ENCODE measurements around the gene TENM3.
"Not testable (repeated sequence)": the region's sequence is repeated elsewhere in the genome, so short reads cannot be mapped to it uniquely, and the experiment has no call there.

Gene TENM3

DNA sequence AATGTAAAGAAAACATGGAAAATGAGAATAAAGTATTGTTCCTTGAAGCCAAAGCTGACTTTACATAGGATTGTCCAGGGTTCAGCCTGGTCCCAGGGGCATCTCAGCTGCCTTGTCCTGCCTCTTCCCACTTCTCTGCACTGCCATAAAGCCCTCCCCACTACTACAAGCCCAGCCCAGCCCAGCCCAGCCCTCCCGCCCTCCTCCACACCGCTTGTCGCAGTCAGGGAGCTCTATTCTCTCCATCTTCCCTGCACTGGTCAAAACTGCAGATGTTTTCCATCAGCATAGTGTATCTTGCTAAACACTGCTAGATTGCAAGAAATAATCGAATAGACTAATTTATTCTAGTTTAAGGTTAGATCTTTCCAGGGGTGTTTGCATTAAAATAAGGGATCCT is 100.3 kb downstream of the TENM3 start:
- DNase-seq = no peak

DNA sequence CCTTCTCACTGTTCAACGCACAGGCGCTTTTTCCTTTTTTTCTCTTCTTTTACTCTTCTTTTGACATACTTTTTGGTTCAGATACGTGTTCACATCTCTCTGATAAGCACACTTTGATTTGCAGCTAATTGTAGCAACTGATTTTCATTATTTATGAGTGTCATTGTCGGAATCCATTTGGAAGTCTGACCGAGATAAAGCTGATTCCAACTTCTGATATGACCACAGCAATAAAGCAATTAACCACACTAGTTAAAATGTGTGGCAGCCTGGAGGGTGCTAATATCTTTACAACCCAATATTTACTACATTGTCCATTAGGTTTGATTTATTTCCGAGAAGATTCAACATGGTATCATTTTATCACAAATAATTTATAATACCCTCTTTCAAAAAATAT is 101.8 kb downstream of the TENM3 start:
- no peak for DNase-seq

- no peak for DNase-seq
Measured at GRCh38 chr4:182346250-182346649, 103.0 kb downstream of the TENM3 start.

DNA sequence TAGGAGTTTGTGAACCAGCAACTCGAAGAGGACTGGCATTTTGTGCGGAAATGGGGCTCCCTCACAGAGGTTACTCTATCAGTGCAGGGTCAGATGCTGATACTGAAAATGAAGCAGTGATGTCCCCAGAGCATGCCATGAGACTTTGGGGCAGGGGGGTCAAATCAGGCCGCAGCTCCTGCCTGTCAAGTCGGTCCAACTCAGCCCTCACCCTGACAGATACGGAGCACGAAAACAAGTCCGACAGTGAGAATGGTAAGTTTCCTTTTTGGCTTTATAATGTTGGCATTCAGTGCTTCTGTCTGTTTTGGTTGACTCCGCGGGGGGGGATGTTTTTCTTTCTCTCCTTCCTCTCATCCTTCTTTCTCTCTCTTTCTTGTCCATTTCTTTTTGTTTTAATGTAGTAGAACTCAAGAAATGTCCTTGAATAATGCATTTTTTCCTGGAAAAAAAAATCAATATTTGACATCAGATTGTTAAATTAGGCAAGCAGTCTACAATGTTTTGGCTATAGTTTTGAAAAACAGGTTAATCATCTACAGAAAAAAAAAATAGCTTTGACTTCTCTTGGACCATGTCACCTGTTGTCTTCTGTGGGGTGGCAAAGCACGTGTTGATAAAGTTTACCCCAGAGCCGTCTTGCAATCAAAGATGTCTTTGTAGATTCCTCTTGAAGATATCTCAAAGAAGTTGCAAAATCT is 103.6 kb downstream of the TENM3 start:
- DNase-seq = no peak

DNA sequence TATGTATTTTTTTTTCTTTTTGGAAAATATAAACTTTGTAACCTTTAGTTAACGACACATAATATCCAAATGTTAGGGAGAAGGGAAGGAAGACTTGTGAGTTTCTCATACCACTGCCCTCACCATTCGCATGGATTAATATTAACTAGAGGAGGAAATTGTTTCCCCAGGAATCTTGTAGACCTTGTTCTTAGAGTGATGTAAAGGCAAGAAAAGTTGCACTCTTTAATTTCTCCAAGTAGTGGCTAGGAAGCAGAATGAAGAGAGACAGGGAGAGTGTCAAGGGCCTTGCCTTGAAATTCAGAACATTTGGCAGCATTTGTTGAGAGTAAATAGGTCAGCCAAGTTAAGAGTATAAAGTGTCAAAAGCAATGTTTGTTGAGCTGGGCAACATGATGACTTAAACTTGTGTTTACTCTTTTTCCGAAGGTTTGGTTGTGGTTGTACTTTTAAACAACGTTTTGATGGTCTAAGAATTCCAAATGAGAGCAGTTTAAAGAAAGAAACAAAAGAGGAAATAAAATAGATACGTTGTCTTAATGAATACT is 105.7 kb downstream of the TENM3 start:
- no peak for DNase-seq

GRCh38 chr4:182350041-182350440 is 106.8 kb downstream of the TENM3 start:
- no peak for DNase-seq

- DNase-seq = no peak
Measured at GRCh38 chr4:182351485-182351884, 108.3 kb downstream of the TENM3 start.

DNA sequence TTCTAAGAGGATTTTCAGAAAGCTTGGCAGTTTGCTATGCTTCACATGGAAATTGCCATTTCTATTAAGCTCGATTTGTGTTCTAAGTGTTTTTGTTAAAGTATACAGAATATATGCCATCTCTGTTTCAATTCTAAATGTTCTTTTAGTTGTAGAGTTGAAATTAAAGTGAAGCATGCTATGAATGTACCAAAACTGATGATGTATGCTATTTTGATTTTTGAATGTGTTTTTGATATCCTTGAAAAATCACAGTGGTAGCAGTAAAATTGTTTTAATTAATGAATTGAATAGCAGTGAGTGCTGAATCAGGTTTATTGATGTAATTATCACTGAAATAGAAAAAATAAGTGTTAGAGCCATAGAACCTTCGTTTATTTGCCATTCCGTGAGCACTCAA is 110.9 kb downstream of the TENM3 start:
- DNase-seq = no peak

DNA sequence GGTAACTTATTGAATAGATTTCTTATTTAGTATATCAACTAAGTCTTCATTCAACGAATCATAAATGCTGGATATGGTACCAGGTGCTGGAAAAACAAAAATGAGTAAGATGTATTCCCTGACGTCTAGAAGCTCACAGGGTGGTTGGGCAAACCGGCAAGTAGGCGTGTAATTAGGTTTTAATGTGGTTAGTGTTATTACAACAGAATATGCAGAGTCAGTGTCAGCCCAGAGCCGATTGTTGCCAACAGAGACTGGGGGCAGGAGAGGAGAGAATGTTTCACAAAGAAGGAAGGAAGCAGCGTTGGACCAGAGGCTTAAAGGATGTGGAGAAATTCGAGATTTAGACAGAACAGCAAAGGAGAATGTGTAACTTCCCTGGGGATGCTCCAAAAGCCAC is 111.7 kb downstream of the TENM3 start:
- DNase-seq = no peak

- DNase-seq = no peak
Measured at GRCh38 chr4:182367153-182367552, 124.0 kb downstream of the TENM3 start.

GRCh38 chr4:182369211-182369610 is 126.0 kb downstream of the TENM3 start:
- no peak for DNase-seq

GRCh38 chr4:182370491-182370890 is 127.3 kb downstream of the TENM3 start:
- no peak for DNase-seq

DNA sequence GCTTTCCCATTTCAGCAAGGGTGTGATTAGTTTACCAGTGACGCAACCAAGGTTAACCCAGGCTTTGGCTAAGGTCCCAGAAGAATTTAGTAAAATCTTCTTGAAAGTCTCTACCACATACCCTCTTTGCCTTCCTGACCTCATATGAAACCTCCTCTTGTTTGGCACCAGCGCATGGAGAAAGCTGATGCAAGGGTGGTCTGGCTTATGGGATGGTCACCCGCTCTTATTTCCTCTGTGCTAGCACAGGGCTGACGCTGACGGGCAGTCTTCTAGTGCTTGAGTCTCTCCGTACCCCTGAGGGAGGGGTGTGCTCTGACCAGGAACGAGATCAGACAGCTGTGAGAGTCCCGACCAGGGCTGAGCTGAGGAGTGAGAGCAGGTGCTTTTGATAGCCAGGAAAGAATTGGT is 137.6 kb downstream of the TENM3 start:
- DNase-seq = no peak

DNA sequence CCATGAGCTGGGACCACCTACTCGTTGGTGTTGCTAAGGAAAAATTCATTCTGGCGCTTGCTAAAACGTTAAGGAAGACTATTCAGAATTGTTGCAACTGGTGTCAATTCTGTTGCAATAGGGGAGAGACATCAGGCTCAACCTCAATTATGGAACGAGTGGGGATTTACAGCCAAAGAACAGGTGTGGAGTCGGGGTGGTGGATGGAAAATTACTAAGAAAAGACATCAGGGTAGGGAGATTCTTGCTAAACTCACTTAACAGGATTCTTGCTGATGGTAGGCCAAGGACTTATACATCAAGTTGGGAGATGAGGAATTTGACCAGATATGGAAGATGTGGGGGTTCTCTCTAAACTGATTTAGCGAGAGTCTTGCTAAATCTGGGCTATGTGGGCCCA is 139.7 kb downstream of the TENM3 start:
- no peak for DNase-seq

DNA sequence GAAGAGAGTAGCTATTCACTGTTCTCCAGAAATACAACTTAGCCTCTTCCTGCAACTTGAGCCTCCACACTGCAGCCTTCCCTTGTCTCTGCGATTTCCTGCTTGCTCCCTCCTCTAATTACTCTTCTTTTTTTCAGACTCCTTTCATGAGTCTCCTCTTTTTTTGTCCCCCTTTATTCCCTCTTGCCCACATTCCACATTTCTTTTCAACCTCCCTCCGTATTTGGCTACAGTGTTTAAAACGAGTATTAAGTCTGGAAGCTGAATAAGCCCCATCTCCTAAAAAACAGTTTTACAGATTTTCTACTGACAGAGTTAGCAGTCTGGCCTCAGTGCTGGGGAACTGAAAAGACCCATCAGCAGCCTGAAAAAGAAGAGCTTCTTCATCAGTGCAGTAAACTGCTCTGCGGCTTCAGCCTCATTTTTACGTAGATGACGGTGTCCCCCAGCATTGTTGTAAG is 141.5 kb downstream of the TENM3 start:
- DNase-seq = no peak

- DNase-seq = no peak
Measured at GRCh38 chr4:182385897-182386296, 142.7 kb downstream of the TENM3 start.

GRCh38 chr4:182386576-182386975 is 143.4 kb downstream of the TENM3 start:
- not testable (repeated sequence) for DNase-seq

- DNase-seq = no peak
Measured at GRCh38 chr4:182391111-182391684, 148.0 kb downstream of the TENM3 start.

DNA sequence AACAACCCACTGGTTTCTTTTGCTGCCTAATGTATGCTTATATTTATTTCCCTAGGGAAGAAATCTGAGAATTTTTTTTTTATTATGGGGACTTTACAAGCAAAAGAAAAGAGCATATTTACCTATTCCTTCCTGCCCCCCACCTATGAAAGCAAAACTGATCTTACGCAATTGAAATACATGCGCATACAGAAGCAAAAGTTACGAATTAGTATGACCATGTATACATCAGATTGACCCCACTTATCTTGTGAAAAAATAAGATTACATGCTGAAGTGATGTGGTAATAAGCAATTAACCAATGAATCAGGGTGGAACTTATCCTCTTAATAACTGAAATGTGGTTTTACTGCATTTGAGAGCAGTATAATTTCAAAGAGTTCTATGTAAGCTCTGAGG is 151.0 kb downstream of the TENM3 start:
- no peak for DNase-seq

DNA sequence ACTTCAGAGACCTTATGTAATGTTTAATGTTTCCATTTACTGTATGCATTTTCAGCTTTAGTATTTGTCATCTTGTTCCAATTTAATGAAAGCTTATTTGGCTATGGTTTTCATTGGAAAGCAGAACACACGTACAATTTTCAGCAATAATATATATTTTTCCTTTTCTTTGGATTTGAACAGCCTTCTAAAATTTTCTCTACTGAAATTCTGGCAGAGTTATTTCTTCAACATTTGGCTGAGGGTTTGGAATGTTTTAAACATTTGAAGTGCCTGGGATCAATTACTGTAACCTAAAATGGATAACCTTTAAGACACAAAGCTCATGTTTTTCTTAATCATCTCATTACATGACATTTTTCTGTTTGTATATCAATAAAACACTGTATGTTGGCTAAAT is 156.9 kb downstream of the TENM3 start:
- no peak for DNase-seq

- no peak for DNase-seq
Measured at GRCh38 chr4:182400790-182401189, 157.6 kb downstream of the TENM3 start.

DNA sequence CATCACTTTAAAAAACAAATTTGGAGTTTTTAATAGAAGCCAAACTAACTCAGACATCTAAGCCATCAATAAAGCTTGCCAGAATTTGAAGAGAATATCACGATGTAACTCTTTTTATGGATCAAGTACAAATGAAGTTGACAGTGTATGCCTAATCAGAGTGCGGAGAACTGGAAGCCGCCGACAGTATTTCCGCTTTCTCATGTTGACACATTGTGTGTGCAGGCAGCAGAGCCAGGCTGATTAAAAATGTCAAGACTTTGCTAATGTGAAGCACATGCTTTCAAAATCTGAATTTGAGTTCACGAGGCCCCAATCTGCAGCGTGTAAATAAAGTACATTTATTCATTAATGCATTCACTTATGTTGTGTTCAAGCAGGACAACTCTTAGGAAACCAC is 161.2 kb downstream of the TENM3 start:
- DNase-seq = no peak

DNA sequence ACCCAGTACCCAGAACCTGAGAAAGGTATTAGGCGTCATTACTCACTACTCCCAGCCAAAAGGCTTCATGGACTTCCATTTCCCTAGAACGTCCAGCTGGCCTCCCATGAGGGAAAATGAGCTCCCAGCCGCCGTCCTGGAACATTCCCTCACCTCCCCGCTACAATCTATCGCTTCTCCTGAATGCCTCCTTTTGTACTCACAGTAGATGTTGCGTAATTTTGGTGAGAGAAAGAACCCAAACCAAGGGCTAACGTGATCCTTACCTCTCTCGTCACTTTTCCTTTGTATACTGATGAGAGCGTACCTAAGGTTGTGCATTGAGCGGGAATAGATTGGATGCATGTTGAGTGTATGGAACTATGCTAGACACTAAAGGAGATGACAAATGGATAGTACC is 161.9 kb downstream of the TENM3 start:
- no peak for DNase-seq

DNA sequence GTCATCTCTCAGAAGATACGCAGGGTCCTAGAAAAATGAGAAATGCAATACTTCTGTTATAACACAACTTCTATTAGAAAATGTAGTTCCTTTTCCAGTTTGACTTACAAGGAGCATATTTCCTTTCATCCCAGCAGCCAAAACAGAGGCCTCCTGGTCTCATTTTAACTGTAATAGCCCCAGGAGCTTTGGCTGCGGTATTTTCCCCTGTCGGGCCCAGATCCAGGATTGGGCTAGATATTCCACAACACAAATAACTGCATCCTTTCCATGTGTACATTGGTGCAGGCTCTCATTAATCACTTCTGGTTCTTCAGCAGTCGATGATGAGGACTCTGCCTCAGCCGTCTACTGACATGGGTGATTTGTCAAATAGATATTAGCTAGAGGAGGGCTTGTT is 166.1 kb downstream of the TENM3 start:
- DNase-seq = no peak

- no peak for DNase-seq
Measured at GRCh38 chr4:182411391-182411790, 168.2 kb downstream of the TENM3 start.

All from NCI-H2227 treated with DMSO at 0.1 percent for 48 hours (cell line).